Neural progenitor cell (in vitro differentiated cells): ENCODE measurements around the gene HEMGN. TPM values are rescaled to one million over a fixed set of nuclear protein-coding genes. Genes with fewer than 3 reads are reported as not detected.

Experiments used
- DNase-seq: peaks from one replicate; pipeline ENCODE4 v3.0.0-alpha.2; 2016; ENCODE audit warnings: low spot score
- H2AFZ ChIP-seq: fragments of 200-600 bp; sonication (generic); replicated peaks from 2 replicates; pipeline ENCODE4 v1.6.1; 2016; ENCODE audit warnings: antibody characterized with exemption
- H3F3A ChIP-seq: fragments of 200-600 bp; sonication (generic); 2 replicates; pipeline ENCODE4 v1.6.1; 2016; ENCODE audit warnings: antibody characterized with exemption, low read depth
- H3K27ac ChIP-seq: fragments of 200-600 bp; sonication (generic); 2 replicates; pipeline ENCODE4 v1.5.1; 2016; ENCODE audit warnings: mild to moderate bottlenecking
- H3K27me3 ChIP-seq: fragments of 200-600 bp; sonication (generic); 2 replicates; pipeline ENCODE4 v1.6.1; 2016; ENCODE audit warnings: mild to moderate bottlenecking, moderate library complexity
- H3K36me3 ChIP-seq: fragments of 200-600 bp; sonication (generic); 2 replicates; pipeline ENCODE4 v1.5.1; 2016
- H3K4me1 ChIP-seq: fragments of 200-600 bp; sonication (generic); 2 replicates; pipeline ENCODE4 v1.6.1; 2016; ENCODE audit warnings: mixed run types
- H3K4me2 ChIP-seq: fragments of 200-600 bp; sonication (generic); 2 replicates; pipeline ENCODE4 v1.6.1; 2016
- H3K4me3 ChIP-seq: fragments of 200-600 bp; sonication (generic); 2 replicates; pipeline ENCODE4 v1.5.1; 2016
- H3K79me2 ChIP-seq: fragments of 200-600 bp; sonication (generic); 2 replicates; pipeline ENCODE4 v1.6.1; 2016; ENCODE audit warnings: low read depth
- H3K9ac ChIP-seq: fragments of 200-600 bp; sonication (generic); 2 replicates; pipeline ENCODE4 v1.6.1; 2016
- H3K9me3 ChIP-seq: fragments of 200-600 bp; sonication (generic); 2 replicates; pipeline ENCODE4 v1.5.1; 2016; ENCODE audit warnings: low read depth
- H4K20me1 ChIP-seq: fragments of 200-600 bp; sonication (generic); 2 replicates; pipeline ENCODE4 v1.6.1; 2016; ENCODE audit warnings: low read depth
- H3K27ac Mint-ChIP-seq: 3 replicates; pipeline ENCODE4 v1.8.0; 2021; ENCODE audit warnings: mixed read lengths
- H3K27me3 Mint-ChIP-seq: 2 replicates; pipeline ENCODE4 v1.8.0; 2022; ENCODE audit warnings: low read depth, mild to moderate bottlenecking, inconsistent platforms, moderate library complexity, mixed read lengths; ENCODE audit not compliant: insufficient read depth
- H3K36me3 Mint-ChIP-seq: 3 replicates; pipeline ENCODE4 v1.8.0; 2021; ENCODE audit warnings: mixed read lengths
- H3K4me1 Mint-ChIP-seq: 3 replicates; pipeline ENCODE4 v1.8.0; 2021; ENCODE audit warnings: mixed read lengths
- H3K4me3 Mint-ChIP-seq: 3 replicates; pipeline ENCODE4 v1.8.0; 2021; ENCODE audit warnings: mild to moderate bottlenecking, moderate library complexity, mixed read lengths
- H3K9me3 Mint-ChIP-seq: 3 replicates; pipeline ENCODE4 v1.8.0; 2020; ENCODE audit warnings: mixed read lengths
- CTCF ChIP-seq: fragments of 200-600 bp; sonication (generic); IDR thresholded peaks from 2 replicates; pipeline ENCODE4 v1.5.1; 2017; ENCODE audit warnings: antibody characterized with exemption, mild to moderate bottlenecking
- EZH2 ChIP-seq: fragments of 200-600 bp; sonication (generic); IDR thresholded peaks from 2 replicates; pipeline ENCODE4 v1.6.1; 2017; ENCODE audit warnings: antibody characterized with exemption, mild to moderate bottlenecking, moderate library complexity
- EZH2phosphoT487 ChIP-seq: fragments of 200-600 bp; sonication (generic); IDR thresholded peaks from 2 replicates; pipeline ENCODE4 v1.6.1; 2017; ENCODE audit warnings: antibody characterized with exemption
- total RNA-seq: library from RNA; depleted of rRNA; stranded (reverse); fragments of >200 nt; gene quantifications from 2 replicates; pipeline ENCODE4 v1.2.3, GENCODE V29; 2015; ENCODE audit warnings: low replicate concordance

HEMGN gene
- total RNA-seq, 1 donor from 2014 or later = not detected

- Histone ChIP-seq H3F3A (peaks cover 18% of the 10 kb centered on the region), H3K36me3 (no peaks in the 10 kb centered on the region), H3K4me2 (peak overlapping the region; percentile 83), H3K27me3 (peaks cover 63% of the 10 kb centered on the region), H2AFZ (peak overlapping the region; percentile 70), H3K79me2 (peaks cover 62% of the 10 kb centered on the region), H3K9ac (no peak overlapping the region), H3K4me1 (peaks cover 7% of the 10 kb centered on the region), H3K4me3 (peak overlapping the region; percentile 96), H3K27ac (no peak overlapping the region), H3K9me3 (no peaks in the 10 kb centered on the region), H4K20me1 (peaks cover 57% of the 10 kb centered on the region)
- H3K9me3 Mint-ChIP-seq = no peaks in the 10 kb centered on the region
- peaks cover 44% of the 10 kb centered on the region for H3K4me1 Mint-ChIP-seq
- peaks cover 5% of the 10 kb centered on the region for H3K27me3 Mint-ChIP-seq
- H3K4me3 Mint-ChIP-seq = peak overlapping the region; percentile 77
- peaks cover 12% of the 10 kb centered on the region for H3K36me3 Mint-ChIP-seq
- no peak overlapping the region for H3K27ac Mint-ChIP-seq
- TF ChIP-seq CTCF (no peak), EZH2 (no peak), EZH2phosphoT487 (no peak)
- DNase-seq = peak; percentile 73
These were observed 46.5 kb upstream of the HEMGN start for GRCh38 chr9:97984188-97985057.

GRCh38 chr9:97983589-97984187 lies 45.7 kb upstream of the HEMGN start:
- H3K4me2 ChIP-seq = peak overlapping the region; percentile 83
- H4K20me1 ChIP-seq = peaks cover 49% of the 10 kb centered on the region
- peaks cover 5% of the 10 kb centered on the region for H3K27me3 Mint-ChIP-seq
- peaks cover 70% of the 10 kb centered on the region for H3K27me3 ChIP-seq
- no peak overlapping the region for H3K27ac ChIP-seq
- H3K9me3 Mint-ChIP-seq = no peaks in the 10 kb centered on the region
- no peak overlapping the region for H3K27ac Mint-ChIP-seq
- peak overlapping the region; percentile 85 for H3K4me3 Mint-ChIP-seq
- peaks cover 7% of the 10 kb centered on the region for H3K4me1 ChIP-seq
- H3K36me3 ChIP-seq = no peaks in the 10 kb centered on the region
- H3K9ac ChIP-seq = peak overlapping the region; percentile 62
- H3K4me3 ChIP-seq = peak overlapping the region; percentile 96
- no peak for TF ChIP-seq CTCF
- no peak for TF ChIP-seq EZH2
- TF ChIP-seq EZH2phosphoT487 = no peak
- H3K36me3 Mint-ChIP-seq = peaks cover 7% of the 10 kb centered on the region
- DNase-seq = peak; percentile 68
- H3K4me1 Mint-ChIP-seq = peaks cover 43% of the 10 kb centered on the region
- peak overlapping the region; percentile 70 for H2AFZ ChIP-seq
- peaks cover 55% of the 10 kb centered on the region for H3K79me2 ChIP-seq
- H3K9me3 ChIP-seq = no peaks in the 10 kb centered on the region
- H3F3A ChIP-seq = peaks cover 18% of the 10 kb centered on the region

- Histone ChIP-seq H2AFZ (peak within 1 kb of the TSS; percentile 93), H3K9ac (peak within 1 kb of the TSS; percentile 62), H3K4me1 (peaks cover 7% of the 10 kb centered on the region), H3K27me3 (peaks cover 78% of the 10 kb centered on the region), H3F3A (peaks cover 18% of the 10 kb centered on the region), H3K79me2 (peaks cover 47% of the 10 kb centered on the region), H3K4me2 (peak within 1 kb of the TSS; percentile 83), H4K20me1 (peaks cover 42% of the 10 kb centered on the region), H3K27ac (no peak within 1 kb of the TSS), H3K36me3 (no peaks in the 10 kb centered on the region), H3K9me3 (no peaks in the 10 kb centered on the region), H3K4me3 (peak within 1 kb of the TSS; percentile 96)
- peaks cover 7% of the 10 kb centered on the region for H3K27me3 Mint-ChIP-seq
- peak within 1 kb of the TSS; percentile 85 for H3K4me3 Mint-ChIP-seq
- peak; percentile 94 for DNase-seq
- H3K36me3 Mint-ChIP-seq = peaks cover 7% of the 10 kb centered on the region
- peak; percentile 55 for TF ChIP-seq EZH2
- TF ChIP-seq EZH2phosphoT487 = peak; percentile 21
- TF ChIP-seq CTCF = peak; percentile 68
- no peaks in the 10 kb centered on the region for H3K9me3 Mint-ChIP-seq
- H3K4me1 Mint-ChIP-seq = peaks cover 43% of the 10 kb centered on the region
- no peak within 1 kb of the TSS for H3K27ac Mint-ChIP-seq
These were observed 45.0 kb upstream of the HEMGN start, which contains the start of gene ANP32B for GRCh38 chr9:97982683-97983588. Gene ANP32B (plus strand): TSS chr9:97983341. CDS start chr9:97983556, 215 bp downstream.
